Measurements from ENCODE around the gene KLK15.

The KLK15 gene

GRCh38 chr19:50803633-50804419 lies 29.5 kb downstream of the KLK15 start:
- TF ChIP-seq CTCF (conservative IDR thresholded peaks at IDR 0.05; ENCODE audit: low read depth, low read length) = no peak
- peak overlapping the region; percentile 99 for H3K4me3 ChIP-seq (ENCODE audit: low read length)
- DNase-seq (ENCODE audit: low read depth) = no peak

- no peak for DNase-seq (ENCODE audit: low read depth)
- H3K4me3 ChIP-seq (ENCODE audit: low read length) = no peak overlapping the region
- no peak for TF ChIP-seq CTCF (conservative IDR thresholded peaks at IDR 0.05; ENCODE audit: low read depth, low read length)
Measured at GRCh38 chr19:50801107-50801506, 32.3 kb downstream of the KLK15 start.

- no peak for DNase-seq (ENCODE audit: low read depth)
- no peak overlapping the region for H3K4me3 ChIP-seq (ENCODE audit: low read length)
Measured at GRCh38 chr19:50799547-50799851, 33.9 kb downstream of the KLK15 start.

GRCh38 chr19:50798659-50799546 lies 34.5 kb downstream of the KLK15 start:
- no peak for TF ChIP-seq CTCF (conservative IDR thresholded peaks at IDR 0.05; ENCODE audit: low read depth, low read length)
- H3K4me3 ChIP-seq (ENCODE audit: low read length) = no peak overlapping the region
- no peak for DNase-seq (ENCODE audit: low read depth)

More at GRCh38 chr19:50799547-50799851, 33.9 kb downstream of the KLK15 start:
- no peak for TF ChIP-seq CTCF (conservative IDR thresholded peaks at IDR 0.05; ENCODE audit: low read depth, low read length)

- no peak for TF ChIP-seq CTCF (conservative IDR thresholded peaks at IDR 0.05; ENCODE audit: low read depth, low read length)
- DNase-seq (ENCODE audit: low read depth) = no peak
- H3K4me3 ChIP-seq (ENCODE audit: low read length) = no peak overlapping the region
Measured at GRCh38 chr19:50797781-50798658, 35.4 kb downstream of the KLK15 start.

GRCh38 chr19:50797429-50797780 lies 36.0 kb downstream of the KLK15 start:
- TF ChIP-seq CTCF (conservative IDR thresholded peaks at IDR 0.05; ENCODE audit: low read depth, low read length) = no peak
- H3K4me3 ChIP-seq (ENCODE audit: low read length) = no peak overlapping the region
- no peak for DNase-seq (ENCODE audit: low read depth)
